ENCODE measurements around the gene ATP8B1. TPM values are rescaled to one million over a fixed set of nuclear protein-coding genes. Genes with fewer than 3 reads are reported as not detected.

The ATP8B1 gene
- total and polyA plus RNA-seq, 2 experiments from 2014 or later = 1.7 to 3.0 TPM

GRCh38 chr18:57819119-57819518, 16.0 kb upstream of the ATP8B1 start:
- peaks cover 1% of the 10 kb centered on the region; the same call in 1 of the 3 replicates for H3K9me3 Mint-ChIP-seq
- H3K9me2 ChIP-seq (ENCODE audit: insufficient read depth) = no peaks in the 10 kb centered on the region
- H4K20me1 ChIP-seq (replicated peaks; ENCODE audit: insufficient read depth) = no peaks in the 10 kb centered on the region
- DNase-seq (ENCODE audit: low spot score) = no peak
- no peak overlapping the region for H3K4me3 Mint-ChIP-seq
- H3K27ac ChIP-seq (ENCODE audit: low read depth) = no peak overlapping the region
- no peak overlapping the region for H3K27ac Mint-ChIP-seq
- H3K79me2 ChIP-seq (replicated peaks; ENCODE audit: insufficient read depth) = no peaks in the 10 kb centered on the region
- TF ChIP-seq ETS1 (IDR thresholded peaks at IDR 0.05) = no peak
- TF ChIP-seq NANOG (IDR thresholded peaks at IDR 0.05; ENCODE audit: borderline replicate concordance) = no peak
- no peak for TF ChIP-seq JUNB (IDR thresholded peaks at IDR 0.05; ENCODE audit: unreplicated experiment)
- no peak for TF ChIP-seq ZNF462 (CRISPR knock-in tag; IDR thresholded peaks at IDR 0.05)
- no peak for TF ChIP-seq EZH2phosphoT487 (IDR thresholded peaks at IDR 0.05; ENCODE audit: unreplicated experiment)
- TF ChIP-seq ZNF331 (CRISPR knock-in tag; IDR thresholded peaks at IDR 0.05; ENCODE audit: low read depth) = no peak
- TF ChIP-seq POLR2AphosphoS5 (IDR thresholded peaks at IDR 0.05; ENCODE audit: low read depth) = no peak
- no peak for TF ChIP-seq CREB1 (CRISPR knock-in tag; IDR thresholded peaks at IDR 0.05; ENCODE audit: low read depth)
- no peak for TF ChIP-seq ZNF114 (CRISPR knock-in tag; IDR thresholded peaks at IDR 0.05)
- no peak for TF ChIP-seq CTCF (conservative IDR thresholded peaks at IDR 0.05; ENCODE audit: low read depth in 2 of 2)
- no peak for TF ChIP-seq EZH2 (IDR thresholded peaks at IDR 0.05; ENCODE audit: low read depth, unreplicated experiment)
- TF ChIP-seq STAT1 (IDR thresholded peaks at IDR 0.05; ENCODE audit: unreplicated experiment) = no peak
- TF ChIP-seq REST (IDR thresholded peaks at IDR 0.05; ENCODE audit: unreplicated experiment) = no peak
- no peak overlapping the region for H3K4me3 ChIP-seq
- no peaks in the 10 kb centered on the region for H3F3A ChIP-seq (replicated peaks; ENCODE audit: low read depth)
- H3K4me1 ChIP-seq (ENCODE audit: insufficient read depth) = no peaks in the 10 kb centered on the region
- H3K27me3 ChIP-seq (ENCODE audit: insufficient read depth) = no peaks in the 10 kb centered on the region
- H3K4me2 ChIP-seq = no peak overlapping the region
- no peaks in the 10 kb centered on the region for H3K36me3 Mint-ChIP-seq (ENCODE audit: low read depth)
- ATAC-seq = no peak
- no peaks in the 10 kb centered on the region for H3K36me3 ChIP-seq (ENCODE audit: insufficient read depth)
- H3K4me1 Mint-ChIP-seq = peaks cover 9% of the 10 kb centered on the region; the same call in 2 of the 3 replicates
- H3K27me3 Mint-ChIP-seq (ENCODE audit: insufficient read depth, low read depth, poor library complexity) = peaks cover 7% of the 10 kb centered on the region
- H2AFZ ChIP-seq = no peak overlapping the region
